Hepatocyte (in vitro differentiated cells): ENCODE measurements around the gene CREB5. TPM values are rescaled to one million over a fixed set of nuclear protein-coding genes. Genes with fewer than 3 reads are reported as not detected.

Experiments
- DNase-seq: peaks from one replicate; pipeline ENCODE4 v3.0.0-alpha.2; 2016; ENCODE audit warnings: low spot score
- H2AFZ ChIP-seq: fragments of 200-600 bp; sonication (generic); 2 replicates; pipeline ENCODE4 v1.6.0; 2016; ENCODE audit warnings: antibody characterized with exemption, mild to moderate bottlenecking
- H3K27ac ChIP-seq: fragments of 200-600 bp; sonication (generic); 2 replicates; pipeline ENCODE4 v1.5.1; 2016; ENCODE audit warnings: mild to moderate bottlenecking
- H3K27me3 ChIP-seq: fragments of 200-600 bp; sonication (generic); 2 replicates; pipeline ENCODE4 v1.6.1; 2016
- H3K36me3 ChIP-seq: fragments of 200-600 bp; sonication (generic); replicated peaks from 2 replicates; pipeline ENCODE4 v1.5.1; 2016; ENCODE audit warnings: low read depth; ENCODE audit not compliant: insufficient read depth
- H3K4me1 ChIP-seq: fragments of 200-600 bp; sonication (generic); 2 replicates; pipeline ENCODE4 v1.5.1; 2016; ENCODE audit warnings: mild to moderate bottlenecking, moderate library complexity; ENCODE audit not compliant: insufficient read depth
- H3K4me2 ChIP-seq: fragments of 200-600 bp; sonication (generic); 2 replicates; pipeline ENCODE4 v1.6.0; 2016
- H3K4me3 ChIP-seq: fragments of 200-600 bp; sonication (generic); 2 replicates; pipeline ENCODE4 v1.5.1; 2016; ENCODE audit warnings: mild to moderate bottlenecking
- H3K79me2 ChIP-seq: fragments of 200-600 bp; sonication (generic); 2 replicates; pipeline ENCODE4 v1.6.0; 2017; ENCODE audit warnings: mild to moderate bottlenecking
- H3K9me2 ChIP-seq: fragments of 200-600 bp; sonication (generic); replicated peaks from 2 replicates; pipeline ENCODE4 v1.6.0; 2017; ENCODE audit warnings: mild to moderate bottlenecking; ENCODE audit not compliant: insufficient read depth
- H3K9me3 ChIP-seq: fragments of 200-600 bp; sonication (generic); 2 replicates; pipeline ENCODE4 v1.5.1; 2016; ENCODE audit warnings: low read depth, mild to moderate bottlenecking
- H4K20me1 ChIP-seq: fragments of 200-600 bp; sonication (generic); 2 replicates; pipeline ENCODE4 v1.6.0; 2016; ENCODE audit warnings: mild to moderate bottlenecking; ENCODE audit not compliant: insufficient read depth, poor library complexity, severe bottlenecking
- CTCF ChIP-seq: fragments of 200-600 bp; sonication (generic); IDR thresholded peaks from 2 replicates; pipeline ENCODE4 v1.5.1; 2016; ENCODE audit warnings: antibody characterized with exemption, mild to moderate bottlenecking; ENCODE audit not compliant: poor library complexity
- EZH2 ChIP-seq: fragments of 200-600 bp; sonication (generic); IDR thresholded peaks from 2 replicates; pipeline ENCODE4 v1.6.1; 2016; ENCODE audit warnings: antibody characterized with exemption, mild to moderate bottlenecking, borderline replicate concordance
- EZH2phosphoT487 ChIP-seq: fragments of 200-600 bp; sonication (generic); IDR thresholded peaks from one replicate; pipeline ENCODE4 v1.6.1; 2018; ENCODE audit warnings: antibody characterized with exemption, mild to moderate bottlenecking, low read depth, moderate library complexity; ENCODE audit not compliant: unreplicated experiment, severe bottlenecking
- WGBS: methylation state at CpG from one replicate; pipeline ENCODE4 v1.1.6; 2016; ENCODE audit warnings: low lambda C conversion rate; ENCODE audit errors: missing lambda C conversion rate; 5-methylcytosine and 5-hydroxymethylcytosine counted together
- polyA plus RNA-seq: library from polyadenylated mRNA; unstranded; fragments of >200 nt; fragmentation: Nextera tagmentation; extraction: Ambion mirVana; gene quantifications from 2 replicates; pipeline ENCODE4 v1.2.1, GENCODE V29; 2016
- total RNA-seq: library from RNA; depleted of rRNA; stranded (reverse); fragments of >200 nt; gene quantifications from 2 replicates; pipeline ENCODE4 v1.2.3, GENCODE V29; 2014

CREB5 gene
- total RNA-seq (12.2 and 27.9 TPM in 2 replicates), polyA plus RNA-seq (14.0 and 18.4 TPM in 2 replicates)

- H3K9me3 ChIP-seq, result no peaks in the 10 kb centered on the region
- no peak within 1 kb of the TSS for H3K4me3 ChIP-seq
- peak; percentile 42 for DNase-seq
- WGBS, result 34% methylated on average over 8 of the region's 8 CpGs
- H3K4me2 ChIP-seq, result peak within 1 kb of the TSS; percentile 97
- H3K79me2 ChIP-seq, result no peaks in the 10 kb centered on the region
- no peak within 1 kb of the TSS for H2AFZ ChIP-seq
- H3K27me3 ChIP-seq, result peaks cover 56% of the 10 kb centered on the region
- no peak for TF ChIP-seq EZH2
- peak; percentile 48 for TF ChIP-seq CTCF
- H3K4me1 ChIP-seq, result peaks cover 15% of the 10 kb centered on the region
- no peaks in the 10 kb centered on the region for H3K36me3 ChIP-seq
- H3K9me2 ChIP-seq, result no peaks in the 10 kb centered on the region
- H3K27ac ChIP-seq, result no peak within 1 kb of the TSS
- H4K20me1 ChIP-seq, result no peaks in the 10 kb centered on the region
Measured at GRCh38 chr7:28411876-28412662, at the start of gene CREB5. CREB5 (plus strand) TSS chr7:28412518; CDS start chr7:28412915, 397 bp downstream.

- Histone ChIP-seq H4K20me1 (no peaks in the 10 kb centered on the region), H3K79me2 (no peaks in the 10 kb centered on the region), H3K9me2 (no peaks in the 10 kb centered on the region), H3K27me3 (no peaks in the 10 kb centered on the region), H2AFZ (no peak overlapping the region), H3K4me2 (no peak overlapping the region), H3K27ac (no peak overlapping the region), H3K9me3 (no peaks in the 10 kb centered on the region), H3K4me3 (no peak overlapping the region), H3K4me1 (no peaks in the 10 kb centered on the region), H3K36me3 (no peaks in the 10 kb centered on the region)
- DNase-seq, result no peak
- TF ChIP-seq EZH2, result no peak
- no peak for TF ChIP-seq CTCF
- no peak for TF ChIP-seq EZH2phosphoT487
Measured at GRCh38 chr7:28362812-28363211, 49.5 kb upstream of the CREB5 start.

- Histone ChIP-seq H3K36me3 (no peaks in the 10 kb centered on the region), H3K9me3 (no peaks in the 10 kb centered on the region), H3K4me2 (no peak overlapping the region), H3K4me1 (no peaks in the 10 kb centered on the region), H3K27ac (no peak overlapping the region), H2AFZ (no peak overlapping the region), H3K79me2 (no peaks in the 10 kb centered on the region), H3K4me3 (no peak overlapping the region), H4K20me1 (no peaks in the 10 kb centered on the region), H3K9me2 (no peaks in the 10 kb centered on the region), H3K27me3 (no peaks in the 10 kb centered on the region)
- no peak for DNase-seq
- TF ChIP-seq EZH2phosphoT487, result no peak
- peak; percentile 15 for TF ChIP-seq CTCF
- no peak for TF ChIP-seq EZH2
- WGBS, result 88% methylated on average over 3 of the region's 3 CpGs
Measured at GRCh38 chr7:28364082-28364481, 48.2 kb upstream of the CREB5 start.
